Urothelium cell line (cell line): ENCODE results near the gene C17orf107.

ENCODE experiments used
- DNase-seq: peaks from one replicate; pipeline ENCODE4 v3.0.0; 2011; ENCODE audit warnings: low spot score, mixed read lengths
- FAIRE-seq: peaks from 2 replicates; lab custom pipeline; 2011; peaks lifted over from hg19 to GRCh38; lab: Jason Lieb, UNC

C17orf107 gene

DNA sequence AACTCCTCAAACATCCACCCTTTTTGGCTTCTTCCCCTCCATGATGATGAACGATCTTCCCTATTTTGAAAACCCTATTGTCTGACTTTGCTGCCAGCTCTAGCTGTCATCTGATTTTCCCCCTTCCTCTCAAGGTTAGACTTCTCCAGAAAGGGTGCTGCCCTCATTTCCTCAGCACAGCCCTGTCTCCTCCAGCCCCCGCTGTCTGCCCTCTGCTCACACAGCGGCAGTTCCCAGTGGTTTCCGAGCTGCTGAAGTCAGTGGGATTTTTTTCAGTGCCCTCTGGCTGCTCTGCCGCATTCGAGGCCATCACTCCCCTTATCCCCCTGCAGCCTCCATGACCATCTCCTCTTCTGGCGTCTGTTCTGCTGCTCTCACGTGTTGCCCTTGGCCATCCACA lies 26.6 kb upstream of the C17orf107 start:
- no peak for DNase-seq
- FAIRE-seq: no peak

DNA sequence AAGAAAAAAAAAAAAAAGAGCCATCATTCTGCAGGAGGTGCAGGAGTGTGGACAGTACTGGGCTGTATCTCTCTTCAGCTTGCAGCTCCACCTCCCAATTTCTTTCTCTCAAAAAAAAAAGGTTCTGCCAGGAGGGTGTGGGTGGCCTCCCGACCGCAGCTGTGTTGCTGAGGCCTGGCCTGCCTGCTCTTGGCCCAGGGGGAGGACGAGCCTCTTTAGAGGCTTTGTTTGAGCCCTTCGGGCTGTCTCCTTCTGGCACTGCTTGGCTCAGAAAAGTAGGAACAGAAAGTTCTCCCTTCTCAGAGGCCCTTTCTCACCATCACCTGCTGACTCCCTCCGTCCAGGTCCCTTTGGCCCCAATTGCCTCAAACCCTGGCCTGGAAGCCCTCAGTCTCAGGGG lies 22.2 kb upstream of the C17orf107 start:
- FAIRE-seq (no peak), DNase-seq (no peak)

GRCh38 chr17:4879601-4880000 lies 19.7 kb upstream of the C17orf107 start:
- FAIRE-seq (no peak), DNase-seq (no peak)

DNA sequence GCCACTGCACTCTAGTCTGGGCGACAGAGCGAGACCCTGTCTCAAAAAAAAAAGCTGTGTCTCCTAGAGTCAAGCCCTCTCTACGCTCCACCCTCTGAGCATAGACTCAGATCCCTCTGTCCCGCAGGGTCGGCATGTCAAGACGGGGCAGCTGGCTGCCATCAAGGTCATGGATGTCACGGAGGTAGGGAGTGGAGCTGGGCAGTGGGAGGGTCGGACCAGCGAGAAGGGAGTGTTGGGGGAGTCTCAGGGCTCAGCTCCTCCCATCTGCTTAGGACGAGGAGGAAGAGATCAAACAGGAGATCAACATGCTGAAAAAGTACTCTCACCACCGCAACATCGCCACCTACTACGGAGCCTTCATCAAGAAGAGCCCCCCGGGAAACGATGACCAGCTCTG lies 18.5 kb upstream of the C17orf107 start:
- DNase-seq (no peak), FAIRE-seq (no peak)

- no peak for FAIRE-seq
- peak; percentile 26 for DNase-seq
Observed at GRCh38 chr17:4881761-4882555, 17.4 kb upstream of the C17orf107 start.

- DNase-seq (no peak), FAIRE-seq (no peak)
Observed at GRCh38 chr17:4884489-4884888, 14.8 kb upstream of the C17orf107 start.

GRCh38 chr17:4886830-4887229 lies 12.5 kb upstream of the C17orf107 start:
- DNase-seq (no peak), FAIRE-seq (no peak)

- no peak for FAIRE-seq
- no peak for DNase-seq
Observed at GRCh38 chr17:4887581-4887980, 11.8 kb upstream of the C17orf107 start.

GRCh38 chr17:4891411-4892410 lies 7.6 kb upstream of the C17orf107 start:
- FAIRE-seq: no peak

GRCh38 chr17:4892499-4893221 lies 6.7 kb upstream of the C17orf107 start:
- FAIRE-seq: no peak
- DNase-seq: no peak

More at GRCh38 chr17:4891411-4892410, 7.6 kb upstream of the C17orf107 start:
- DNase-seq: no peak

DNA sequence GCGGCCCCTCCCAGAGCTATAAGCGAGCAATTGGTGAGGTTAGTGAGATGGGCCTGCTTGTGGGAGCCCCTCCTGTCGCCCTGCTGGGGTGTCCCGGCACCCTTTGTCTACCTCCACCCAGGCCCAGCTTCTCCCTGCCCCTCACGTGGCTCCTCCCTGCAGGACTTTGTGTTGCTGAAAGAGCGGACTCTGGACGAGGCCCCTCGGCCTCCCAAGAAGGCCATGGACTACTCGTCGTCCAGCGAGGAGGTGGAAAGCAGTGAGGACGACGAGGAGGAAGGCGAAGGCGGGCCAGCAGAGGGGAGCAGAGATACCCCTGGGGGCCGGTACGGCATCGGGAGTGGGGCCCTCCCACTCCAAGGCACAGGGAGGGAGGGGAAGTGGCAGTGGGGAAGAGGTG lies 6.1 kb upstream of the C17orf107 start:
- no peak for DNase-seq
- FAIRE-seq: no peak

- DNase-seq (no peak), FAIRE-seq (no peak)
Observed at GRCh38 chr17:4893721-4894560, 5.4 kb upstream of the C17orf107 start.

GRCh38 chr17:4895121-4895520 lies 4.2 kb upstream of the C17orf107 start:
- FAIRE-seq (no peak), DNase-seq (no peak)

GRCh38 chr17:4895657-4896331 lies 3.5 kb upstream of the C17orf107 start:
- DNase-seq (no peak), FAIRE-seq (no peak)

DNA sequence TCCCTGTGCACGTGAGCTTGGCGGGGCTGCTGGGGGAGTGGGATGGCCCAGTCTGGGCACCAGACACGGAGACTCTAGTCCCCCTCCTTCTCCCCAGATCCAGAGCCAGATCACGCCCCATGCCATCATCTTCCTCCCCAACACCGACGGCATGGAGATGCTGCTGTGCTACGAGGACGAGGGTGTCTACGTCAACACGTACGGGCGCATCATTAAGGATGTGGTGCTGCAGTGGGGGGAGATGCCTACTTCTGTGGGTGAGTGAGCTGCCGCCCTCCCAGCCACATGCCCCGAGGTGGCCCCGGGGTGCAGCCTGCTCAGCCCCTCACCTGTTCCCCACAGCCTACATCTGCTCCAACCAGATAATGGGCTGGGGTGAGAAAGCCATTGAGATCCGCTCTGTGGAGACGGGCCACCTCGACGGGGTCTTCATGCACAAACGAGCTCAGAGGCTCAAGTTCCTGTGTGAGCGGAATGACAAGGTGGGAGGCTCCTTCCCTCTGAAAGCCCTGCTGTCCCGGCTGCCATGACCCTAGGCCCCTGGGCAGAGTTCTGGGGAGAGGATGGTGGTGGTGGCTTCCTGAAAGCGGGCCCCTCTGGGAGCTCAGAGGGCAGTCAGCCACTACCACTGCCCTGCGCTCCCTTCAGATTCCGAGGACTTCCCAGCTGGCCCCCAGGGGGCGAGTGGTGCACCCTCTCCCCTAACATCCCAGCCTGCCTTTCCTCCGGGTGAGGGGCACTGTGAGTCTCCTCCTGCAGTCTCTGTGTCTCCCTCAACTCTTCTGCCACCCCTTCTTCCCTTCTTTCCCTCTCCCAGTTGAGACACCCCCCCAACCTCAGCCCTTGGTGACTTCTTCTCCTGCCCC lies 2.8 kb upstream of the C17orf107 start:
- FAIRE-seq (no peak), DNase-seq (no peak)

DNA sequence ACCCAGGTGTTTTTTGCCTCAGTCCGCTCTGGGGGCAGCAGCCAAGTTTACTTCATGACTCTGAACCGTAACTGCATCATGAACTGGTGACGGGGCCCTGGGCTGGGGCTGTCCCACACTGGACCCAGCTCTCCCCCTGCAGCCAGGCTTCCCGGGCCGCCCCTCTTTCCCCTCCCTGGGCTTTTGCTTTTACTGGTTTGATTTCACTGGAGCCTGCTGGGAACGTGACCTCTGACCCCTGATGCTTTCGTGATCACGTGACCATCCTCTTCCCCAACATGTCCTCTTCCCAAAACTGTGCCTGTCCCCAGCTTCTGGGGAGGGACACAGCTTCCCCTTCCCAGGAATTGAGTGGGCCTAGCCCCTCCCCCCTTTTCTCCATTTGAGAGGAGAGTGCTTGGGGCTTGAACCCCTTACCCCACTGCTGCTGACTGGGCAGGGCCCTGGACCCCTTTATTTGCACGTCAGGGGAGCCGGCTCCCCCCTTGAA lies 2.1 kb upstream of the C17orf107 start:
- no peak for DNase-seq
- no peak for FAIRE-seq

GRCh38 chr17:4897785-4898184 lies 1.6 kb upstream of the C17orf107 start:
- FAIRE-seq (no peak), DNase-seq (no peak)

- FAIRE-seq: no peak
- DNase-seq: no peak
Observed at GRCh38 chr17:4898351-4898750, 985 bp upstream of the C17orf107 start.

GRCh38 chr17:4898927-4899326 lies 409 bp upstream of the C17orf107 start:
- FAIRE-seq: no peak
- DNase-seq: no peak
